Measurements from ENCODE around the gene ZFX.
"Not testable (repeated sequence)": the region's sequence is repeated elsewhere in the genome, so short reads cannot be mapped to it uniquely, and the experiment has no call there.

The ZFX gene

GRCh38 chrX:24149351-24150050 is at the start of gene ZFX:
ZFX (plus strand) TSS chrX:24149729; CDS start chrX:24172743, 23,014 bp downstream.
- DNase-seq, result peak; percentile 67

- DNase-seq, result peak; percentile 50
Observed at GRCh38 chrX:24100713-24101112, 48.8 kb upstream of the ZFX start.

GRCh38 chrX:24110069-24110468 is 39.5 kb upstream of the ZFX start:
- DNase-seq, result no peak

- DNase-seq, result peak; percentile 60
Observed at GRCh38 chrX:24113181-24113580, 36.3 kb upstream of the ZFX start.

- peak; percentile 72 for DNase-seq
Observed at GRCh38 chrX:24117258-24117657, 32.3 kb upstream of the ZFX start.

GRCh38 chrX:24124244-24124799 is 25.2 kb upstream of the ZFX start:
- no peak for DNase-seq

- DNase-seq, result no peak
Observed at GRCh38 chrX:24125028-24125612, 24.4 kb upstream of the ZFX start.

GRCh38 chrX:24131476-24131875 is 18.1 kb upstream of the ZFX start:
- DNase-seq, result no peak

- DNase-seq, result no peak
Observed at GRCh38 chrX:24133312-24133711, 16.2 kb upstream of the ZFX start.

- DNase-seq, result not testable (repeated sequence)
Observed at GRCh38 chrX:24135768-24136167, 13.8 kb upstream of the ZFX start.

- DNase-seq, result no peak
Observed at GRCh38 chrX:24137192-24137591, 12.3 kb upstream of the ZFX start.

GRCh38 chrX:24143982-24144381 is 5.5 kb upstream of the ZFX start:
- not testable (repeated sequence) for DNase-seq

- DNase-seq, result no peak
Observed at GRCh38 chrX:24144528-24144927, 5.0 kb upstream of the ZFX start.

- peak; percentile 67 for DNase-seq
Observed at GRCh38 chrX:24145303-24146186, 4.0 kb upstream of the ZFX start.

- DNase-seq, result peak; percentile 28
Observed at GRCh38 chrX:24146283-24146949, 3.1 kb upstream of the ZFX start.

GRCh38 chrX:24147165-24147564 is 2.4 kb upstream of the ZFX start:
- DNase-seq, result no peak

- DNase-seq, result peak; percentile 15
Observed at GRCh38 chrX:24148121-24148520, 1.4 kb upstream of the ZFX start.

GRCh38 chrX:24148535-24149350 is 786 bp upstream of the ZFX start:
- DNase-seq, result peak; percentile 84

GRCh38 chrX:24150051-24150790 is 692 bp downstream of the ZFX start:
- DNase-seq, result peak; percentile 89

GRCh38 chrX:24150898-24151297 is 1.4 kb downstream of the ZFX start:
- DNase-seq, result no peak

GRCh38 chrX:24151513-24151912 is 2.0 kb downstream of the ZFX start:
- DNase-seq, result no peak

All from fibroblast of skin of right biceps (primary cell).